IMR-90 (cell line): ENCODE data around the gene FAM163A. TPM values are rescaled to one million over a fixed set of nuclear protein-coding genes. Genes with fewer than 3 reads are reported as not detected.

ENCODE experiments used
- ATAC-seq: fragments of 200-7000 bp; cut with Tn5 transposase; 2 replicates; pipeline ENCODE4 v1.9.1; 2020; ENCODE audit warnings: low read depth, mild to moderate bottlenecking, moderate library complexity
- BruUV-seq: library from RNA; stranded (reverse); fragments of 400-500 nt; replicated peaks from 2 replicates; lab custom pipeline; 2021; lab: Mats Ljungman, UMichigan
- CTCF ChIA-PET: fragments of 300-600 bp; formaldehyde crosslinking; extraction: SDS; loops from one replicate; lab custom pipeline; 2021; ENCODE audit warnings: antibody characterized with exemption; lab: Yijun Ruan, JAX
- POLR2A ChIA-PET: fragments of 300-600 bp; sonication (Branson Sonifier 250); formaldehyde crosslinking; loops from one replicate; lab custom pipeline; 2022; ENCODE audit warnings: antibody characterized with exemption; ENCODE audit not compliant: unreplicated experiment; lab: Charles Lee
- DNase-seq: peaks from one replicate; pipeline ENCODE4 v3.0.0; 2013
- H2AFZ ChIP-seq: replicated peaks from 2 replicates; pipeline ENCODE3; 2013; ENCODE audit warnings: low read length, mild to moderate bottlenecking; ENCODE audit not compliant: poor library complexity
- H2AK5ac ChIP-seq: 2 replicates; pipeline ENCODE4 v1.6.1; 2013; ENCODE audit warnings: low read depth, low read length, inconsistent platforms
- H2AK9ac ChIP-seq: replicated peaks from 2 replicates; pipeline ENCODE3; 2013; ENCODE audit warnings: mild to moderate bottlenecking, low read depth, low read length, moderate library complexity; ENCODE audit not compliant: poor library complexity
- H2BK120ac ChIP-seq: 2 replicates; pipeline ENCODE4 v1.6.1; 2013; ENCODE audit warnings: low read depth, low read length, inconsistent platforms
- H2BK15ac ChIP-seq: 3 replicates; pipeline ENCODE4 v1.6.1; 2013; ENCODE audit warnings: low read depth, low read length, inconsistent platforms
- H2BK20ac ChIP-seq: 2 replicates; pipeline ENCODE4 v1.6.1; 2013; ENCODE audit warnings: low read depth, mild to moderate bottlenecking, inconsistent platforms, low read length, moderate library complexity
- H2BK5ac ChIP-seq: 2 replicates; pipeline ENCODE4 v1.6.1; 2013; ENCODE audit warnings: mild to moderate bottlenecking, low read depth, low read length, inconsistent platforms; ENCODE audit not compliant: poor library complexity, severe bottlenecking
- H3K14ac ChIP-seq: replicated peaks from 2 replicates; pipeline ENCODE4 v1.6.1; 2013; ENCODE audit warnings: low read depth, low read length, inconsistent platforms
- H3K18ac ChIP-seq: 2 replicates; pipeline ENCODE4 v1.6.1; 2013; ENCODE audit warnings: low read depth, low read length, control low read depth
- H3K23ac ChIP-seq: 2 replicates; pipeline ENCODE4 v1.6.1; 2013; ENCODE audit warnings: low read depth, low read length, inconsistent platforms
- H3K27ac ChIP-seq: 2 replicates; pipeline ENCODE4 v1.5.1; 2013; ENCODE audit warnings: mild to moderate bottlenecking, control low read depth, low read length; ENCODE audit not compliant: insufficient read depth
- H3K27me3 ChIP-seq: 2 replicates; pipeline ENCODE4 v1.6.1; 2013; ENCODE audit warnings: low read length; ENCODE audit not compliant: control insufficient read depth, insufficient read depth
- H3K36me3 ChIP-seq: 2 replicates; pipeline ENCODE4 v1.6.1; 2013; ENCODE audit warnings: low read length, mixed read lengths; ENCODE audit not compliant: control insufficient read depth, insufficient read depth
- H3K4ac ChIP-seq: 2 replicates; pipeline ENCODE4 v1.6.1; 2013; ENCODE audit warnings: low read depth, low read length, inconsistent platforms
- H3K4me1 ChIP-seq: 2 replicates; pipeline ENCODE4 v1.6.1; 2013; ENCODE audit warnings: low read length, mixed read lengths; ENCODE audit not compliant: control insufficient read depth, insufficient read depth
- H3K4me2 ChIP-seq: 2 replicates; pipeline ENCODE4 v1.6.1; 2013; ENCODE audit warnings: low read depth, mild to moderate bottlenecking, control low read depth, low read length, moderate library complexity
- H3K4me3 ChIP-seq: 2 replicates; pipeline ENCODE4 v1.5.1; 2013; ENCODE audit warnings: low read depth, mild to moderate bottlenecking, control low read depth, low read length, moderate library complexity; ENCODE audit not compliant: insufficient read depth
- H3K56ac ChIP-seq: 2 replicates; pipeline ENCODE4 v1.6.1; 2013; ENCODE audit warnings: low read length, inconsistent platforms; ENCODE audit not compliant: insufficient read depth; ENCODE audit errors: extremely low read depth
- H3K79me1 ChIP-seq, 2 experiments: 2 replicates each; pipeline ENCODE4 v1.6.1; 2013; ENCODE audit warnings: low read length in 2 of 2, inconsistent platforms in 1 of 2, low read depth in 1 of 2
- H3K9ac ChIP-seq: 2 replicates; pipeline ENCODE4 v1.6.1; 2013; ENCODE audit warnings: low read depth, low read length, control low read depth
- H3K9me1 ChIP-seq: 2 replicates; pipeline ENCODE4 v1.6.1; 2013; ENCODE audit warnings: low read length, inconsistent platforms; ENCODE audit not compliant: insufficient read depth
- H3K9me3 ChIP-seq: 2 replicates; pipeline ENCODE4 v1.6.1; 2013; ENCODE audit warnings: low read length; ENCODE audit not compliant: control insufficient read depth, insufficient read depth
- H4K20me1 ChIP-seq: 2 replicates; pipeline ENCODE4 v1.6.1; 2013; ENCODE audit warnings: low read length, inconsistent platforms; ENCODE audit not compliant: insufficient read depth
- H4K5ac ChIP-seq: 2 replicates; pipeline ENCODE4 v1.6.1; 2013; ENCODE audit warnings: mild to moderate bottlenecking, low read depth, low read length, control low read depth
- H4K8ac ChIP-seq, 2 experiments: 2 replicates each; pipeline ENCODE4 v1.6.1; 2013; ENCODE audit warnings: low read depth in 2 of 2, low read length in 2 of 2, control low read depth in 1 of 2, inconsistent platforms in 1 of 2
- H4K91ac ChIP-seq: 2 replicates; pipeline ENCODE4 v1.6.1; 2013; ENCODE audit warnings: low read depth, low read length, inconsistent platforms; ENCODE audit not compliant: insufficient read depth
- FOS ChIP-seq: fragments of 150-350 bp; IDR thresholded peaks from 2 replicates; pipeline ENCODE4 v1.6.1; 2016; ENCODE audit warnings: low read depth, low read length
- NFE2L2 ChIP-seq: fragments of 150-350 bp; IDR thresholded peaks from 2 replicates; pipeline ENCODE4 v1.6.1; 2016; ENCODE audit warnings: low read depth, mild to moderate bottlenecking, low read length
- WGBS, 2 experiments: methylation state at CpG; one replicate each; pipeline versions ENCODE4 v1.1.5 to v1.1.7; 2013; ENCODE audit warnings: missing lambda C conversion rate in 2 of 2; ENCODE audit not compliant: insufficient read length in 1 of 2; ENCODE audit errors: extremely low coverage in 2 of 2; 5-methylcytosine and 5-hydroxymethylcytosine counted together
- dilution Hi-C: fragments of 300-500 bp; cut with HindIII; formaldehyde crosslinking; loops from one replicate; pipeline ENCODE4 v1.14.3; 2018; ENCODE audit warnings: low sequenced_read_pairs; ENCODE audit not compliant: unreplicated experiment
- in situ Hi-C: fragments of 300-500 bp; cut with MboI; formaldehyde crosslinking; loops from 3 replicates; pipeline ENCODE4 v1.14.3; 2019; ENCODE audit warnings: low sequenced_read_pairs, inconsistent platforms, mixed read lengths
- intact Hi-C: fragments of 100-400 bp; cut with micrococcal nuclease; formaldehyde crosslinking; loops from 2 replicates; pipeline ENCODE4 v1.10.0; 2022
- polyA plus RNA-seq, 3 experiments: library from polyadenylated mRNA; depleted of rRNA; stranded (reverse); fragments of >200 nt; gene quantifications; 2 replicates each; pipeline ENCODE4 v1.2.3, GENCODE V29; 2012; ENCODE audit warnings: low replicate concordance in 1 of 3
- total RNA-seq: library from RNA; depleted of rRNA; stranded (reverse); fragments of >200 nt; gene quantifications from 2 replicates; pipeline ENCODE4 v1.2.3, GENCODE V29; 2012
- TF ChIP-seq, protein P1 (sequence below): conservative IDR thresholded peaks from 2 replicates; pipeline ENCODE4 v1.5.1; 2012; ENCODE audit warnings: mild to moderate bottlenecking, low read depth, low read length, improper control_type of control experiment

Gene FAM163A
- total and polyA plus RNA-seq, 2 of the 4 experiments (the other 2 are of a cell fraction), result not detected

DNA sequence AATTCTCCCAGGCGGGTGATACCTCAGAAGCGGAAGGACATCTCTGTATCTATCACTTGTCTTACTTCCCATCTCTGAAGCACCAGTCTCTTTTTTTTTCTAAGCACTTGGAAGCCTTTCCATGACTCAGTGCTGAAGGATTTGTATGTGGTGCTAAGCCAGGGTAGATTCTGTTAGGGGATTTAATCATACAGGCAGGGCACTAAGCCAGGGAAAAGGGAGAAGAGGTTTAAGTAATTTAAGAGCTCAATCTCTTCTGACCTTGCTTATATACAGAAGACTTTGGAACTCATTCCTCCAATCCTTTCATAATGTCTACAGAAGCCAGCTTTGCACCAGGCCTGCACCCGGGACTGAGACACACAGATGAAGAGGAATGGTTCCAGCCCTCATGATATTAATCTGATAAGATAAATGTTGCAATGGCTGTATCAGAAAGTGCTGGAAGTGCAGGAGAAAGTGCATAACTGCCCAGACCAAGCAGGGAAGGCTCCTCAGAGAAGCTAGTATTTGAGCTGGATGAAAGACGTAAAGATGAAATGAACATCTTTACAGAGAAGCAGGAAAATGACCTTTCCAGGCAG, 11.0 kb downstream of the FAM163A start:
- H2BK20ac ChIP-seq, result no peak overlapping the region
- in situ Hi-C loops, result no loop called here
- no peak overlapping the region for H2BK15ac ChIP-seq
- no peaks in the 10 kb centered on the region for H4K20me1 ChIP-seq
- no peak overlapping the region for H3K4me3 ChIP-seq
- no peak overlapping the region for H2AK5ac ChIP-seq
- H2BK120ac ChIP-seq, result no peak overlapping the region
- no peak overlapping the region for H2AK9ac ChIP-seq
- H4K91ac ChIP-seq, result no peak overlapping the region
- ATAC-seq (peak; percentile 89), DNase-seq (peak; percentile 87)
- ChIA-PET CTCF (interaction anchor here (1.3 kb wide), 1 partner anchor 48 kb away, joined by 4 read pairs; no protein-coding TSS in a partner anchor), POLR2A (interaction anchor here (0.6 kb wide), 1 partner anchor 31 kb away, joined by 3 read pairs; no protein-coding TSS in a partner anchor)
- peaks cover 4% of the 10 kb centered on the region for H3K9me3 ChIP-seq
- peak overlapping the region; percentile 71 for H3K4me2 ChIP-seq
- H3K9ac ChIP-seq, result no peak overlapping the region
- no peaks in the 10 kb centered on the region for H3K9me1 ChIP-seq
- H3K14ac ChIP-seq, result no peak overlapping the region
- H3K4me1 ChIP-seq, result peaks cover 7% of the 10 kb centered on the region
- H3K56ac ChIP-seq, result no peak overlapping the region
- no peak overlapping the region for H3K23ac ChIP-seq
- H4K5ac ChIP-seq, result no peak overlapping the region
- H3K79me1 ChIP-seq, result no peaks in the 10 kb centered on the region
- H4K8ac ChIP-seq, result no peak overlapping the region
- dilution Hi-C loops, result no loop called here
- no TSS peak for BruUV-seq
- no peak overlapping the region for H3K4ac ChIP-seq
- TF ChIP-seq, protein P1, sequence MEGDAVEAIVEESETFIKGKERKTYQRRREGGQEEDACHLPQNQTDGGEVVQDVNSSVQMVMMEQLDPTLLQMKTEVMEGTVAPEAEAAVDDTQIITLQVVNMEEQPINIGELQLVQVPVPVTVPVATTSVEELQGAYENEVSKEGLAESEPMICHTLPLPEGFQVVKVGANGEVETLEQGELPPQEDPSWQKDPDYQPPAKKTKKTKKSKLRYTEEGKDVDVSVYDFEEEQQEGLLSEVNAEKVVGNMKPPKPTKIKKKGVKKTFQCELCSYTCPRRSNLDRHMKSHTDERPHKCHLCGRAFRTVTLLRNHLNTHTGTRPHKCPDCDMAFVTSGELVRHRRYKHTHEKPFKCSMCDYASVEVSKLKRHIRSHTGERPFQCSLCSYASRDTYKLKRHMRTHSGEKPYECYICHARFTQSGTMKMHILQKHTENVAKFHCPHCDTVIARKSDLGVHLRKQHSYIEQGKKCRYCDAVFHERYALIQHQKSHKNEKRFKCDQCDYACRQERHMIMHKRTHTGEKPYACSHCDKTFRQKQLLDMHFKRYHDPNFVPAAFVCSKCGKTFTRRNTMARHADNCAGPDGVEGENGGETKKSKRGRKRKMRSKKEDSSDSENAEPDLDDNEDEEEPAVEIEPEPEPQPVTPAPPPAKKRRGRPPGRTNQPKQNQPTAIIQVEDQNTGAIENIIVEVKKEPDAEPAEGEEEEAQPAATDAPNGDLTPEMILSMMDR, result no peak
- TF ChIP-seq FOS (peak; percentile 45; the same call in 1 of the 2 replicates), NFE2L2 (no peak)
- peak overlapping the region; percentile 40 for H2BK5ac ChIP-seq
- intact Hi-C loops, result loop anchor here (5.0 kb wide), 1 partner anchor 53 kb away; no protein-coding TSS in a partner anchor
- H3K27ac ChIP-seq, result no peak overlapping the region
- no peaks in the 10 kb centered on the region for H3K36me3 ChIP-seq
- peaks cover 18% of the 10 kb centered on the region for H3K27me3 ChIP-seq
- H3K18ac ChIP-seq, result peak overlapping the region; percentile 60; the same call in 1 of the 2 replicates
- no peak overlapping the region for H2AFZ ChIP-seq
- 100% methylated on average over 1 of the region's 4 CpGs; no CpG with 5 or more reads in 1 of the 2 experiments for WGBS, 2 experiments
